Stimulated activated CD8-positive, alpha-beta memory T cell treated with anti-CD3 and anti-CD28 coated beads, Interleukin-12 subunit alpha, Interleukin-12 subunit beta, amount 100 ng/mL, for 1 hour (primary cell): ENCODE data around the gene PHC3.

ENCODE experiments used
- DNase-seq: peaks from one replicate; pipeline ENCODE4 v3.0.0-alpha.2; 2020; ENCODE audit warnings: low read depth

PHC3 gene

DNA sequence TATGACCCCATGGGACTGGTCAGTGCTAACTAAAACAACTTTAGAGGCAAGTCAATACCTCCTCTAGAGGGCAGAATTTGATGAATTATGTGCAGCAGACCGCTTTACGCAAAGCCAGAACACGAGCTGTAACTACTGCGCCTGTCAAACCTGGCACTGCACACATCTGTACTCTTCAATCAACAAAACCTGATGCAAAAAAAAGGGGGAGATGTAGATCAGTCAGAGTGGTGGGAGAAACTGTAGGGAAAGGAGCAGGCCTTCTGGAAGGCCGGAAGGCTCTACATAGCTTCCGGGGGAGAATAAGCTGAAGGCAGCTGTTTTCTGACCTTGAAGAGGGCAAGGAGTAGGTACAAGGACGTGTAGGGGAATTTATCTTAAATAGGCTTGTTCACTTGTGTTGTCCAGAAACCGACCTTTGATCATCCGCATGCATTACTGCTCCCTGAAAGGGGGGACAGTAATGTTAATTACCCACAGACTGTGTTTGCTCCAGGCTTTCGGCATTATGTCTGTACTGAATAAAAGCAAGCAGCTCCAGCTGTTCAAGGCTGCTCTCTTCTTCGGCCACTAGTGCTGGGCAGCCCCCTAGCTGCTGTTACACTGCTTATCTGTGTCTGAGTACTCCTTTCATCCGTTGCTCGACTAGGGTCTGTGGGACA, 102.8 kb downstream of the PHC3 start:
- DNase-seq: no peak

DNA sequence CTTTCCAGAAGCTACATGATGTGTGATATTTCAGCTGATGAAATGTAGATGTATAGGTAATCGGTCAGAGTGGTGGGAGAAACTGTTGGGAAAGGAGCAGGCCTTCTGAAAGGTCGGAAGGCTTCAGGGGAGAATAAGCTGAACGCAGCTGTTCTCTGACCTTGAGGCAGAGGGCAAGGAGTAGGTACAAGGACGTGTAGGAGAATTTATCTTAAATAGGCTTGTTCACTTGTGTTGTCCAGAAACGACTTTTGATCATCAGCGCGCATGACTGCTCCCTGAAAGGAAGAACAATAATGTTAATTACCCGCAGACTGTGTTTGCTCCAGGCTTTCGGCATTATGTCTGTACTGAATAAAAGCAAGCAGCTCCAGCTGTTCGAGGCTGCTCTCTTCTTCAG, 104.2 kb downstream of the PHC3 start:
- DNase-seq: no peak

DNA sequence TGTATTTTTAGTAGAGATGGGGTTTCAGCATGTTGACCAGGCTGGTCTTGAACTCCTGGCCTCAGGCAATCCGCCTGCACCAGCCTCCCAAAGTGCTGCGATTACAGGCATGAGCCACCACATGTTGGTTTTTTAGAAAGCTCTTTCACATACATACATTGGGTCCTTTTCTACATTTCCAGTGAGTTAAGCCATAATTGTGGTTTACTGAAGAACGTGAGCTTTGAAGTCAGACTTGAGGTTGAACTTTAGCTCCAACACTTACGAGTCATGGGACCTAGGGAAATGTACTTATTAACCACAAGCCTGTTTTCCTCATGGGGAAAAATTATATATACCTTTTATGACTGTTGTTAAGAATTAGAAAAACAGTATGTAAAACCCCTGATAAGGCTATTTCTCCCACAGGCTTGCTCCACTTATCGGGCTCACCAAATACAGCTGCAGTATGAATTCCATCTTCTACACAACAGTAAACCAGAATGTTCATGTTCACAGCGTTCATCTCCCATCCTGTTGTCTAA, 104.8 kb downstream of the PHC3 start:
- no peak for DNase-seq

DNA sequence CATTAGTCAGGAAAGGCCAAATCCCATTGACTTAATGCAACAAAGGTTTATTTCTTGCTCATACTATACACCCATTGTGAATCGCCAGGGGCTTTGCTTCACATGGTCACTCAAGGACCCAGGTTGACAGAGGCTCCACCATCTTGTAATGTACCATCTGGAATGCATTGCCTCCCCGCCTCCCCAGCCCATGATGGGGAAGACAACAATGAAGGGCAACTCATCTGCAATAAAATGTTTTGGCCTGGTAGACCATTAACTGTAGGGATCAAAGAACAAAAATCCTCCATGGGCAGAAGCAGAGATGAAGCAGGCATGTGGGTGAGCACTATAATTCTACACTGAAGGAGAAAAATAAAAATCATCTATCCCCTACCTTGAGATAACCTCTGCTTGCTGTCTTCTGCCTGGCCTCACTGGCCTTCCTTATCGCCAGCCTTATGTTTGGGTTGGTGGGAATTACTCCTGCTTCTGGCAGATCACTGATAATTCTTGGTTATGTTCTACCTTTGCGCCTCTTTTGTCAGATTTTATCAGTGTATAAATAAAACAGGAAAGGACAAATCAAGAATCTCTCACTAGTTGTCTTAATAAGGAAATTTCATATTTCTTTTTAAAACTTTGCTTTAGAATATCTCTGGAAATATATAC, 106.0 kb downstream of the PHC3 start:
- DNase-seq: no peak

DNA sequence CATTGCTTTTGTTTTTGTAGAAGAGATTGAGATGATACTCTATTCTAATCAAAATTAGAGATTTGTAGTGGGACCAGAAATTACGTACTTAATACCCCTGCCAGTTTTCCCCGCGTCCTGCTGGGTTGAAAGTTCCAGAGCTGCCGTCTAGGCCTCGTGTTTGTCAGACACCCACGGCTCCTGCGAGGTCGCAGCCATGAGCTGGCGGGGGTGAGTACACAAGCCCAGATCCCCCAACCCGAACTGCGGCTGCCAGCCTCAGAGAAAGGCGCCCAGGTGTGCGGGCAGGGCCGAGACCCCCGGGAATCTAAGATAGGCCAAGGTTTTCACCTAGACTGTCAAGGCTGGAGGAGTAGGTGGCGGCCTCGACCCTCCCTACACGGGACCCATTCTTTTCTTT, 117.4 kb downstream of the PHC3 start:
- no peak for DNase-seq

DNA sequence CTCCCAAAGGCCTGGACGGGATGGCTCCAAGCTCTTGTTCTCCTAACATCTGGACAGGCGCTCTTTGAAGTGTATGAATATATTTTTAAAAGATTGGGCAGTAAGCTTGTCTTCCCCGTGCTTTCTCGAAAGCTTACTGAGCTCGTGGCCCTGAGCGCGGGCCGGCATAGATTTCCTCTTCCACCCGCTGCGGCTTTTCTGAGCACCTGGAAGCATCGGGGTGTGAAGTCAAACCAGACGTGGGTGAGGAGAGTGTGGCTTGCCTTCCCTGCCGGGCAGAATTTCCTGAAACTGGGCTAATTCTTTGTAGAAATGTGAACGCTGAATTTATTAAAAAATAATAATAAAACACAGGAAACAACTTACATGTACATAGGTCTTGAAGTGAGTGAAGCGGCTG, 117.8 kb downstream of the PHC3 start:
- no peak for DNase-seq

DNA sequence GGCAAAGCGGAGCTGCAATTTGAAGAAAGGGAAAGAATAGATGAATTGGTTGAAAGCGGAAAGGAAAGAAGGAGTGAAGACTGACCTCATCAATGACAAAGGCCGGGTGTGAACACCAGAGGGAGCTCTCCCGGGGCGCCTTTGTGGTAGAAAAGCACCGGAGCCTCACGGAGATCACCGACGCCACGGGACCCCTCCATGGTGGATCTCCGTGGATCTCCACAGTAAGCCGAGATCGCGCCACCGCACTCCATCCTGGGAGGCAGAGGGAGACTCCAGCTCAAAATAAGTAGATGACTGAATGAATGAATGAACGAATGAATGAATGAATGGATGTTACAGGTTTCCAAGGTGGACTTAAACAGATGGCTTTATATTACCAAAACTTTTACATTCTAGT, 118.8 kb downstream of the PHC3 start:
- no peak for DNase-seq

DNA sequence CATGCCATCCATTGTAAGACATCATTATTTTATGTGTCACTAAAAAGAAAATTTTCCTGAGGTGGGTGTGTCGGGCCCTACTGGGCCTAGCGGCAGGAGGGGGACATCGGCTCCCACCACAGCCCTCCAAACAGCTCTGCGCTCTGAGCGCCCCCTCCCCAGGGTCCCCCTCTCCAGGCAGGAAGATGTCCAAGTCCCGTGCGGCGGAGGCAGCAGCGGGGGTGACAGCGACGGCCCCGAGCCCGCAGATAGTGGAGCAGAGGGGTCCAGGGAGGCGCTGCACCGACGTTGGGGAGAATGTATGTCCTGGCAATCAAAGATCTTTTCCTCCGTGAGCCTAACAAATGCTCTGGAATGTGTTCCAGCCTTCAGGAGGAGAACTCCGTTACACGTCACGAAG, 119.5 kb downstream of the PHC3 start:
- DNase-seq: no peak

DNA sequence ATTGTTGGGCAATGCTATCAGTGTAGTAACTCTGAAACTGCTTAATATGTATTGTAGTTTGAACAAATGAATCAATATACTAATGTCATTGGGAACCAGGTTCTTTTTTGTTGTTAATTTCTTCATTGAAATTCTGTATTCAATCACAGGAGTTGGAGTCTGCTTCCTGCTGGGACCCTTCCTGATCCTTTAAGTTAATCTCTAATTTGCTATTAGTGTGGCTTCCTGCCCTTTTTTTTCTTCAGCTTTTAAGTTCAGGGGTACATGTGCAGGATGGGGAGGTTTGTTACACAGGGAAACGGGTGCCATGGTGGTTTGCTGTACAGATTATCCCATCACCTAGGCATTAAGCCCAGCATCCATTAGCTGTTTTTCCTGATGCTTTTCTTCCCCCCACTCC, 122.1 kb downstream of the PHC3 start:
- DNase-seq: no peak

DNA sequence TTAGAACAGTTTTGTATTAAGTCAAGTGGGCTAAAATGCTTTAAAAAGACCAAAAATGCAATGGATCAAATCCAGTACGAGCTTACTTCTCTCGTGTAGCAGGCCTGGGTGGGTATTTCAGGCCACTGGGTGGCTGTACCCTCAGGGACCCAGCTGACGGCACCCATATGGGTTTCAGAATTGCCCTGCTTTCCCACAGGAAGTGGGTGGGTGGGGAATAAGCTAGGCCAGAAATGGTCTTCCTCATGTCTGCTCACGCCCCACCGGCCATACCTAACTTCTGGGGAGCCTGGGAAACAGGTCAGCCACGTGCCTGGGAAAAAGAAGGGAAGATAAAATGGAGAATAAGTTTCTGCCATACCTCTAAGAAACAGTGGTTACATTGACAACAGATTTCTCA, 123.4 kb downstream of the PHC3 start:
- DNase-seq: no peak

DNA sequence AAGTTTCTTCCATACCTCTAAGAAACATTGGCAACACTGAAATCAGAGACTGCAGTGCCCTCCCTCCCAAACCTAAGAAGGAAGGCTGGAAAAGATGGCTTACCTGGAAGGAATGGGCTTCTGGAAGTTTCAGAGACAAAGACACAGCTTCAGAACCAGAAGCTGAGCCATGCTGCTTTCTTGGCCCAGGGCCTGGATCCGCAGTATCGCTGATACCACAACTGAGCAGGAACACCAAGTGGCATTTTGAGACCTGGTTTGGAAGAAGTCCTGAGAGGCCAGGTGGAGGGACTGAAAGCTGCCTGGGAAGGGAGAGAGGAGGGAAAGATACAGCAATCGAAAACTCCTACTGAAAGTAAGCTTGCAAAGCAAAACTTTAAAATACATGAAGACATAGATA, 124.0 kb downstream of the PHC3 start:
- no peak for DNase-seq

DNA sequence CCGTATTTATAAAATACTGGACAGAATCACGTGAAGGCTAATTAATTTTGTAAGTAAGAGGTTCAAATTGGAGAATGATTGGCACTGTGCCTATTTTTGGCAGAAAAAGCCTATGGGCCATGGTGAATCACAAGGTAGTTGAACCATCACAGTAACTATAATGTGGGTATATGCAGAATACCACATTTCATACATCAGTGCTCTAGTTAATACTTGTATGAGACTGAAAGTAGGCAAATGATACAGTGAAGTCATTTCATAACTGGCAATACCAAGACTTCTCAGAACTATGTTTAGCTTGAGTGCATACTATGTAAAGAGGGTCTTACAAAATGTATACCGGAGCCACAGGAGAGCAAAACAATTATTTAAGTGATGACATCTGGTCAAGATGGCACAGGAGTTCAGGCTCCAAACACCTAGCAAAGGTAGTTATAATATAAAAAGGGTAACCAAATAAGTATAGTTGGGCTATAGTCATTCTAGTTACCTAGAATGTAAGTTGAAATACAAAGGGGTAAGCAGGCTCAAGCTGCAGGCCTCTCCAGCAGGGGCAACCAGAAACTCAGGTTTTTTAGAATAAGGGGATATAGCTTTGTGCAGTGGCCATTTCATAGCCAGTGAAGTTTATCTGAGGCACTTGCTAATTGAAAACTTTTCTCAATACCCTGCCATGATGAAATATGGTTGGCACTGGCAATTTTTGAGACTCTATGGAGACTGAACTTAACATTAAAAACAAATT, 124.7 kb downstream of the PHC3 start:
- no peak for DNase-seq

DNA sequence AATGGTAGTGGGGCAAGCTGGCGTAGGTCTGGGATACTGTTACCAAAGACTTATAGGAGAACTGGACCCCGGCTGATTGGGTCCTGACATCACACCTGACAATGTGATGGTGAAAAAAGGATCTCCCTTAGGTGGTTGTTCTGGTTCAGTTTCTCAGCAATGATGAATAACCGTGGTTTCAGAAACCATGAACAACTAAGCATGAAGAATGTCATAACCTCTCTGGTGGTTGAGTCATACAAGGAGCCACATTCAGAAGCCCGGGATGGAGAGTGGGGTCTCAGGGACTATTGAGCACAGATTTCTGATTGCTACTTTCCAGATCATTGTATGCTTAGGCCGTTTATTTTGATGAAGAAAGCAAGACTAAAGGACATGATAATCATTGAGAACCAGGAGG, 126.3 kb downstream of the PHC3 start:
- no peak for DNase-seq

DNA sequence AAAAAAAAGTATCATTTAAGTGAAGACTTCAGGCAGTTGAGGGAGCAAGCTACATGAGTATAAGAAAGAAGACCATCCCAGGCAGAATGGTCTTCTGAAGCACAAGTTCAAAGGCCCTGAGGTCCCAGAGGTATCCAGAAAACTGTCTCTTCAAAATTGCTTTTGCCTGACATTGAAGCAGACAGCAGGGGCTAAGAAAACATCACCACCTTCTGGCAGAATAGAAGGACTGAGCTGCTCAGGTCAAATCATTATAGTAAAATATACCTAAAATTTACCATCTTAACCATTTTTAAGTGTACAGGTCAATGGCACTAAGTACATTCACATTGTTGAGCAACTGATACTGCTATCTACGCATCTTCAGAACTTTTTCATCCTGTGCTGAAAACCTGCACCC, 127.3 kb downstream of the PHC3 start:
- no peak for DNase-seq

DNA sequence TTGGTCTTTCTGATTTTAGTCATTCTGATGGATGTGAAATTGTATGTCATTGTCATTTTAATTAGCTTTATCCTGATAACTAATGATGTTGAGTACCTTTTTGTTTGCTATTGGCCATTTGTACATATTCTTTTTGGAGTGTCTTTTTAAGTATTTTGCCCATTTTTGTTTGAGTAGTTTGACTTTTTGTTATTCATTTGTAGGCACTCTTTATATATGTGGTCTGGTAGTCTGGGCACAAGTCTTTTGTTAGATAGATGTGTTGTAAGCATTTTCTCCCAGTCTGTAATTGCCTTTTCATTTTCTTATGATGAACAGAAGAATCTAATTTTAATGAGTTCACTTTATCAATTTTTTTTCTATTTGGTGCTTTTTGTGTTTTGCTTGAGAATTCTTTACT, 129.1 kb downstream of the PHC3 start:
- DNase-seq: no peak

DNA sequence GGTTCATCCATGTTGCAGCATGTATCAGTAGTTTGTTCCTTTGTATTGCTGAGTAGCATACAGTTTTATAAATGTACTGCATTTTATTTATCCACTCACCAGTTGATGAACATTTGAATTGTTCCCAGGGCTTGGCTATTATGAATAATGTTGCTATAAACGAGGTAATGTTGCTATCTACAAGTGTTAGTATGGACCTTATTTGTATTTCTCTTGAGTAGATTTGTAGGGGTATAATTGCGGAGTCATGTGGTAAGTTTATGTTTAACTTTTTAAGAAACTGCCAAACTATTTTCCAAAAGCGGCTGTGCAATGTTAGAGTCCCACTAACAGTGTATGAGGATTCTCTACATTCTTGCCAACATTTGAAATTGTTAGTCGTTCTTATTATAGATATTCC, 130.8 kb downstream of the PHC3 start:
- DNase-seq: no peak

DNA sequence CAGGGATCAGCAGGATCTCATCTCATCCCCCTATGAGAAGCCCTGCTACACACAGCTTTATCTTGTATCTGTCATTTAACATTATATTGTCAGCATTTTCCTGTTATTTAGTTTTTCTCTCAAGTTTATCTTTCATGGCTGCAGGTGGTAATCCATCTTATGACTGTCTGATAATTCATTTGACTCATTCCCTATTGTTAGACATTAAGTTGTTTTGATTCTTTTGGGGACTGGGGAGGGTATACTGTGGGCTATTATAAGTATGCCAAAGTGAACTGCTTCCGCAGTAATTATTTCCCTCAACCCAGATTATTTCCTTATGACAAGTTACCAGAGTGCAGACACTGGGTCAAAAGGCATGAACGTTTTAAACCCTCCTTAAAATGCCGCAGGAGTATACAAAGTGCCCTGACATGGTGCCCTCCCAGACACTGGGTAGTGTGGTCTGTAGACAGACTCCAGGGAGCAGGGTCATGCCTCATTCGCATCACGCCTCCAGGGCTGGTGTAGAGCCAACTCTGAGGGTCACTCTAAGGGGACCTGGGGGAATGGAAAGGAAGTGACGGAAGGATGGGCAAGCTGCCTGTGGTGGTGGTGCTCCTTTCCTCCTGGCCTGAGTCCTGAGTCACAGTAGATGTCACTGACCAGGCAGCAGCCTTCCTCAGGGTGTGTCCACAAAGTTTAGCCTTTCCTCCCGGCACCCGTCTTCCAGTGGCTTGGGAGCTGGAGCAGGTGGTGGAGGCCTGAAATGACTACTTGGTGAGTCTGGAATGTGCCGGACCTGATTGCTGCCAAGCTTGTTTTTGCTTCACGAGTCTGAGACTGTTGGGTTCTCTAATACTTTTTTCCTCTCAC, 132.2 kb downstream of the PHC3 start:
- DNase-seq: no peak

DNA sequence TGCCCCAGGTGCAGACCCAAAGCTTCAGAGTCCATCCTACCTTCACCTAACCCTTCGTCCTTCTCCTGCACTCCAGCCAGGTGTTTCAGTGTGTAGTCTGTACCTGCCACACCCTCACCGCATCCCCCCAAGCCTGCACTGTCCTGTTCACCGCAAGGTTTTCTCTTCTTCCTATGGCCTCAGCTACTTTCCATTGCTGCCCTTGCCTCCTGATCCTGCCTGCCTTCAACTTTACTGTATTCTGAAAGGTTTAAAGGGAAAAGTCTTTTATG, 134.5 kb downstream of the PHC3 start:
- DNase-seq: no peak

DNA sequence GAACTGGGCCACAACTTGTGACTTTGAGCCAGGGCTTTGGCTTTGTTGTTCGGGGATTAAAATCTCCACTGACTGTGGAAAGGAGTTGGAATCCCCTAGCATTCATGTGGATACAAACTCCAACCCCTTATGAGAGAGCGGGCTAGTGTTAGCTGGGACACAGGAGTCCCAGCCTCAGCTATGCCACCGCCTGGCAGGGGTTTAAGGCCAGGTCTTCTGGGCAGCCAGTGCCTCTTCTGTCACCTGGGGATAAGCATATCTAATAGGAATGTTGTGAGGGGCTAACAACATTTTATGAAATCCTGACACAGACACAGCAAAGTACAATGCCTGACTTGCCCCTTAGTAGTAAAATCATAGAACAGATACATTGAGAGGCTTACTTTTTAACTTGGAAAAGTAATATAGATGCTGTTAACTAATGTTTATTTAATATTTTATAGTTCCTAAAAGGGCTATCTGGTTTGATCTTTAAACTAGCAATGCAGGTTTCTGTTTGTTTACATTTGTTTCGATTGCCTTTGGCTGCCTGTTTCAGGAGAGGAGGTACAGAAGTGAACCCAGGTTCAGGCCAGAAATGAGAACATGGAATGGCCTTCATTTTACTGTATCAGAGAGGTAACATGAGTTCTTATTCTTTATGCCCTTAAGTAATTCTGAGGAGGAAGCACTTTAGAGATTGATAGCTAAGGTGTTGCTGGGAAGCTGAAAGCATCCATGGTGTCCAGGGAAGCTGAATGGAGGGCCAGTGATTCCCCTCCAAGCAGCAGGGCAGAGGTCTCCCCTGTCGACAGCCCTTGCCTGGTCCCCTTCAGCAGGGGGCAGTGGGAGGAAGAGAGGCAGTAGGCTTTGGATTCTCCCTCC, 135.0 kb downstream of the PHC3 start:
- no peak for DNase-seq

DNA sequence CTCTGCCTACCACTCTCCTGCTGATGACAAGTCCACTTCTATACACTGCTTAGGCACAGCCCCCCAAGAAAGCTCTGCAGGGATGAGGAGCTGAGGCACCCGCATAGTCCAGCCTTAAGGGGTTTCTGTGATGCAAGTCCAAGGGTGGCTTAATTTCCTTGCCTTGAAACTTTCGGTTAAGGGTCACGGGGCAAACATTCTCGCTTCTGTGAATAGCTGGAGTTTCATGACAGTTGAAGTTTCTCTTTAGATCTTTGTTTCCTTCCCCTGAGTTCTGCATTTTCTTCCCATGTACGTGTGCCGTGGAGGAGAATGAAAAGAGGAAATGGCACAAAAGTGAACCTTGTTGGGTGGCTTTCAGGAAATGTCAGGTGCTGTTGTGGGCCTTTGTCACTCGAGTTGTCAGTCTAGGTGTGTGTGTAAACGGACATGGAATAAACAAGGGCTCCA, 136.7 kb downstream of the PHC3 start:
- no peak for DNase-seq

DNA sequence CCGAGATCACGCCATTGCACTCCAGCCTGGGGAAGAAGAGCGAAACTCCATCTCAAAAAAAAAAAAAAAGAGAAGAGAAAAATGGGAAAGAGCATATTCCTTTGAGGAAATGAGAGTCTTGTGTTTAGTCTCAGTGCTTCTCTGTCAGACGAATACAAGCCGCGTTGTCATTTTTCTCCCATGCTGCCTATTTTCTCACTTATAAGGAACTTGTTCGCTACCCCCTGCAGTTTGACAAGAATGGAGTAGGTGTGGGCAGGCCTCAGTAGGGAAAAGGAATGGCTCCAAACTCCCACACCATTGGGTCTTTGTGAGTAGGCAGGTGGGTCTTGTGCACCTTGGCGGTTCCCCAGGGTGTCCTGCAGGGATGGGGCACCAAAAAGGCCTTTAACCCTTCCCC, 137.3 kb downstream of the PHC3 start:
- no peak for DNase-seq

DNA sequence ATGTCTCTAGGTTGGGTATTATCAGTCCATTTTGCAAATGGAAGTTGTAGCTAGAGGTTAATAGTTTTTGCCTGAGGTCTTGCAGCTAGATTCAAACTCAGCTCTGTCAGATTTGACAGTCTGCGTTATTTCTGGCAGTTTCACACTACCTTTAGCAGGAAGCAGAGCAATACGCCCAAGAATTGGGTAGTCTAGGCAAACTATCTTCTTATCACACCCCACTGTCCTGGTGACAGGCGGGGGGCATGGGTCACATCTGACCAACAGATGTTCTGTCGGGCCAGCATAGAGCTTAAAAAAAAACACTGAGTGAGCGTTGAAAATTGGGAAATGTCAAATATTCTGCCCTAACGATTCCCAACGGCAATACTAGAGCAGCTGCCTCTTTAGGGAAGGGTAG, 138.0 kb downstream of the PHC3 start:
- DNase-seq: no peak
